ENCODE results near the gene NID2. TPM values are rescaled to one million over a fixed set of nuclear protein-coding genes. Genes with fewer than 3 reads are reported as not detected.

The NID2 gene
- total RNA-seq, 2 donors from 2014 or later: 18.8 to 28.7 TPM

- TF ChIP-seq CTCF (IDR thresholded peaks at IDR 0.05): peak; percentile 96
- Histone ChIP-seq H3K36me3 (no peaks in the 10 kb centered on the region), H3K4me1 (no peaks in the 10 kb centered on the region), H3K27ac (no peak overlapping the region), H3K9me3 (no peaks in the 10 kb centered on the region), H3K4me3 (no peak overlapping the region), H3K9ac (ENCODE audit: low read depth in 2 of 2, low read length in 2 of 2) (no peak overlapping the region), H3K27me3 (no peaks in the 10 kb centered on the region)
- peak; percentile 89 for DNase-seq
- intact Hi-C loops (cut with DNase I): loop anchor here (5.0 to 10.0 kb wide), 2 partner anchors 194 to 697 kb away; no protein-coding TSS in a partner anchor
Measured at GRCh38 chr14:51979088-51979709, 89.7 kb downstream of the NID2 start.

GRCh38 chr14:51978681-51979085 lies 90.2 kb downstream of the NID2 start:
- H3K36me3 ChIP-seq: no peaks in the 10 kb centered on the region
- intact Hi-C loops (cut with DNase I): loop anchor here (5.0 to 10.0 kb wide), 2 partner anchors 194 to 696 kb away; no protein-coding TSS in a partner anchor
- no peaks in the 10 kb centered on the region for H3K9me3 ChIP-seq
- DNase-seq: no peak
- H3K4me3 ChIP-seq: no peak overlapping the region
- H3K9ac ChIP-seq (ENCODE audit: low read depth in 2 of 2, low read length in 2 of 2): no peak overlapping the region
- no peaks in the 10 kb centered on the region for H3K4me1 ChIP-seq
- no peaks in the 10 kb centered on the region for H3K27me3 ChIP-seq
- H3K27ac ChIP-seq: no peak overlapping the region
- TF ChIP-seq CTCF (IDR thresholded peaks at IDR 0.05): no peak

- intact Hi-C loops (cut with DNase I): loop anchor here (5.0 to 10.0 kb wide), 2 partner anchors 192 to 695 kb away; no protein-coding TSS in a partner anchor
- TF ChIP-seq CTCF (IDR thresholded peaks at IDR 0.05): no peak
- DNase-seq: no peak
Measured at GRCh38 chr14:51977075-51977474, 91.8 kb downstream of the NID2 start.

GRCh38 chr14:51972566-51972965 lies 96.3 kb downstream of the NID2 start:
- Histone ChIP-seq H3K36me3 (no peaks in the 10 kb centered on the region), H3K27me3 (no peaks in the 10 kb centered on the region), H3K9me3 (no peaks in the 10 kb centered on the region), H3K4me1 (no peaks in the 10 kb centered on the region), H3K4me3 (no peak overlapping the region), H3K9ac (ENCODE audit: low read depth in 2 of 2, low read length in 2 of 2) (no peak overlapping the region), H3K27ac (no peak overlapping the region)
- DNase-seq: no peak
- no peak for TF ChIP-seq CTCF (IDR thresholded peaks at IDR 0.05)
- intact Hi-C loops (cut with DNase I): loop anchor here (10.0 kb wide), 1 partner anchor 188 kb away; no protein-coding TSS in a partner anchor

More at GRCh38 chr14:51977075-51977474, 91.8 kb downstream of the NID2 start:
- no peaks in the 10 kb centered on the region for H3K27me3 ChIP-seq
- no peak overlapping the region for H3K4me3 ChIP-seq
- H3K9ac ChIP-seq (ENCODE audit: low read depth in 2 of 2, low read length in 2 of 2): no peak overlapping the region
- no peak overlapping the region for H3K27ac ChIP-seq
- H3K36me3 ChIP-seq: no peaks in the 10 kb centered on the region
- H3K9me3 ChIP-seq: no peaks in the 10 kb centered on the region
- no peaks in the 10 kb centered on the region for H3K4me1 ChIP-seq

GRCh38 chr14:51969852-51970540 lies 98.9 kb downstream of the NID2 start:
- no peak for DNase-seq
- no peak overlapping the region for H3K27ac ChIP-seq
- H3K4me1 ChIP-seq: no peaks in the 10 kb centered on the region
- H3K9me3 ChIP-seq: no peaks in the 10 kb centered on the region
- no peak overlapping the region for H3K9ac ChIP-seq (ENCODE audit: low read depth in 2 of 2, low read length in 2 of 2)
- TF ChIP-seq CTCF (IDR thresholded peaks at IDR 0.05): no peak
- H3K4me3 ChIP-seq: no peak overlapping the region
- H3K27me3 ChIP-seq: no peaks in the 10 kb centered on the region
- intact Hi-C loops (cut with DNase I): loop anchor here (10.0 kb wide), 1 partner anchor 185 kb away; no protein-coding TSS in a partner anchor
- no peaks in the 10 kb centered on the region for H3K36me3 ChIP-seq
